GM23338 (cell line): ENCODE results near the gene MRPL48. TPM values are rescaled to one million over a fixed set of nuclear protein-coding genes. Genes with fewer than 3 reads are reported as not detected.

Source experiments
- ATAC-seq: fragments of 200-7000 bp; cut with Tn5 transposase; 3 replicates; pipeline ENCODE4 v1.9.1; 2020
- DNase-seq: peaks from one replicate; pipeline ENCODE4 v3.0.0-alpha.2; 2015; ENCODE audit warnings: low spot score
- H2AFZ ChIP-seq: fragments of 200-600 bp; sonication (generic); 2 replicates; pipeline ENCODE4 v1.8.0; 2016; ENCODE audit warnings: antibody characterized with exemption, mild to moderate bottlenecking, moderate library complexity
- H3F3A ChIP-seq: fragments of 200-600 bp; sonication (generic); replicated peaks from 2 replicates; pipeline ENCODE4 v1.8.0; 2017; ENCODE audit warnings: antibody characterized with exemption, mixed run types, low read depth
- H3K27ac ChIP-seq: fragments of 200-600 bp; sonication (generic); 2 replicates; pipeline ENCODE4 v1.6.1; 2016; ENCODE audit warnings: low read depth
- H3K27me3 ChIP-seq: fragments of 200-600 bp; sonication (generic); 2 replicates; pipeline ENCODE4 v1.8.0; 2016; ENCODE audit warnings: mild to moderate bottlenecking, mixed run types, moderate library complexity; ENCODE audit not compliant: insufficient read depth
- H3K36me3 ChIP-seq: fragments of 200-600 bp; sonication (generic); 2 replicates; pipeline ENCODE4 v1.8.0; 2016; ENCODE audit warnings: mild to moderate bottlenecking; ENCODE audit not compliant: insufficient read depth
- H3K4me1 ChIP-seq: fragments of 200-600 bp; sonication (generic); 2 replicates; pipeline ENCODE4 v1.8.0; 2016; ENCODE audit warnings: mild to moderate bottlenecking, moderate library complexity; ENCODE audit not compliant: insufficient read depth
- H3K4me2 ChIP-seq: fragments of 200-600 bp; sonication (generic); 2 replicates; pipeline ENCODE4 v1.7.1; 2017; ENCODE audit warnings: mixed run types
- H3K4me3 ChIP-seq: fragments of 200-600 bp; sonication (generic); 2 replicates; pipeline ENCODE4 v1.6.1; 2016; ENCODE audit warnings: mixed run types
- H3K79me2 ChIP-seq: fragments of 200-600 bp; sonication (generic); replicated peaks from 2 replicates; pipeline ENCODE4 v1.8.0; 2017; ENCODE audit warnings: mild to moderate bottlenecking; ENCODE audit not compliant: insufficient read depth
- H3K9me2 ChIP-seq: fragments of 200-600 bp; sonication (generic); 2 replicates; pipeline ENCODE4 v1.8.0; 2017; ENCODE audit not compliant: insufficient read depth
- H4K20me1 ChIP-seq: fragments of 200-600 bp; sonication (generic); replicated peaks from 2 replicates; pipeline ENCODE4 v1.8.0; 2017; ENCODE audit warnings: mild to moderate bottlenecking; ENCODE audit not compliant: insufficient read depth
- H3K27ac Mint-ChIP-seq: 2 replicates; pipeline ENCODE4 v1.8.0; 2020; ENCODE audit warnings: inconsistent platforms, mild to moderate bottlenecking, moderate library complexity, mixed read lengths
- H3K27me3 Mint-ChIP-seq: 3 replicates; pipeline ENCODE4 v1.8.0; 2022; ENCODE audit warnings: low read depth, mild to moderate bottlenecking, moderate library complexity, mixed read lengths, inconsistent platforms; ENCODE audit not compliant: insufficient read depth, poor library complexity
- H3K36me3 Mint-ChIP-seq: 3 replicates; pipeline ENCODE4 v1.8.0; 2021; ENCODE audit warnings: low read depth, mild to moderate bottlenecking, inconsistent platforms, moderate library complexity, mixed read lengths
- H3K4me1 Mint-ChIP-seq: 3 replicates; pipeline ENCODE4 v1.8.0; 2020; ENCODE audit warnings: mild to moderate bottlenecking, inconsistent platforms, mixed read lengths
- H3K4me3 Mint-ChIP-seq: 3 replicates; pipeline ENCODE4 v1.8.0; 2021; ENCODE audit warnings: moderate library complexity, mild to moderate bottlenecking, inconsistent platforms, mixed read lengths
- H3K9me3 Mint-ChIP-seq: 3 replicates; pipeline ENCODE4 v1.8.0; 2020; ENCODE audit warnings: moderate library complexity, mild to moderate bottlenecking, inconsistent platforms, mixed read lengths
- CREB1 ChIP-seq: fragments of 250-450 bp; sonication (Bioruptor Pico); IDR thresholded peaks from 2 replicates; pipeline ENCODE4 v1.5.0; 2020; ENCODE audit warnings: low read depth, mild to moderate bottlenecking, moderate library complexity
- EZH2 ChIP-seq: fragments of 200-600 bp; sonication (generic); IDR thresholded peaks from one replicate; pipeline ENCODE4 v1.8.0; 2017; ENCODE audit warnings: antibody characterized with exemption, mild to moderate bottlenecking, low read depth; ENCODE audit not compliant: unreplicated experiment
- EZH2phosphoT487 ChIP-seq: fragments of 200-600 bp; sonication (generic); IDR thresholded peaks from one replicate; pipeline ENCODE4 v1.8.1; 2018; ENCODE audit warnings: antibody characterized with exemption; ENCODE audit not compliant: unreplicated experiment
- JUNB ChIP-seq: IDR thresholded peaks from one replicate; pipeline ENCODE4 v1.6.1; 2016; ENCODE audit warnings: antibody characterized with exemption; ENCODE audit not compliant: unreplicated experiment
- NANOG ChIP-seq: IDR thresholded peaks from 2 replicates; pipeline ENCODE4 v1.6.1; 2016; ENCODE audit warnings: antibody characterized with exemption, borderline replicate concordance
- POLR2AphosphoS5 ChIP-seq: IDR thresholded peaks from 2 replicates; pipeline ENCODE4 v1.6.1; 2016; ENCODE audit warnings: antibody characterized with exemption, low read depth
- REST ChIP-seq: IDR thresholded peaks from one replicate; pipeline ENCODE4 v1.6.1; 2018; ENCODE audit warnings: antibody characterized with exemption; ENCODE audit not compliant: unreplicated experiment
- STAT1 ChIP-seq: IDR thresholded peaks from one replicate; pipeline ENCODE4 v1.6.1; 2016; ENCODE audit warnings: antibody characterized with exemption; ENCODE audit not compliant: unreplicated experiment
- ZNF114 ChIP-seq: fragments of 250-450 bp; sonication (Bioruptor Pico); IDR thresholded peaks from 2 replicates; pipeline ENCODE4 v1.5.0; 2020; ENCODE audit warnings: mild to moderate bottlenecking, moderate library complexity
- ZNF331 ChIP-seq: fragments of 250-450 bp; sonication (Bioruptor Pico); IDR thresholded peaks from 2 replicates; pipeline ENCODE4 v1.5.0; 2020; ENCODE audit warnings: low read depth, mild to moderate bottlenecking, moderate library complexity
- polyA plus RNA-seq: library from polyadenylated mRNA; unstranded; fragments of >200 nt; fragmentation: Nextera tagmentation; extraction: Ambion mirVana; gene quantifications from 2 replicates; pipeline ENCODE4 v1.2.1, GENCODE V29; 2016
- total RNA-seq: library from RNA; depleted of rRNA; stranded (reverse); fragments of >200 nt; shearing (Covaris generic); gene quantifications from 2 replicates; pipeline ENCODE4 v1.2.3, GENCODE V29; 2014
- TF ChIP-seq, protein P1 (sequence below): fragments of 250-450 bp; sonication (Bioruptor Pico); IDR thresholded peaks from 2 replicates; pipeline ENCODE4 v1.5.0; 2020; ENCODE audit warnings: mild to moderate bottlenecking, moderate library complexity
- TF ChIP-seq, protein P2 (sequence below): IDR thresholded peaks from 2 replicates; pipeline ENCODE4 v1.6.1; 2016; ENCODE audit warnings: antibody characterized with exemption
- TF ChIP-seq, protein P3 (sequence below), 2 experiments: fragments of 200-600 bp in 1 of 2; sonication (generic) in 1 of 2; conservative IDR thresholded peaks; 2 replicates each; pipeline versions ENCODE4 v1.5.1 to v1.6.1; 2016 to 2017; ENCODE audit warnings: antibody characterized with exemption in 2 of 2, low read depth in 2 of 2, mild to moderate bottlenecking in 2 of 2, moderate library complexity in 1 of 2

The MRPL48 gene
- total and polyA plus RNA-seq, 2 experiments from 2014 or later, result 24.1 to 103 TPM

- no peaks in the 10 kb centered on the region; the same call in 1 of the 2 replicates for H3K36me3 ChIP-seq
- TF ChIP-seq REST (no peak), ZNF331 (CRISPR knock-in tag) (no peak), CREB1 (no peak), NANOG (no peak), STAT1 (no peak), EZH2phosphoT487 (no peak), ZNF114 (CRISPR knock-in tag) (no peak), POLR2AphosphoS5 (no peak), JUNB (no peak), EZH2 (no peak)
- TF ChIP-seq, protein P1, sequence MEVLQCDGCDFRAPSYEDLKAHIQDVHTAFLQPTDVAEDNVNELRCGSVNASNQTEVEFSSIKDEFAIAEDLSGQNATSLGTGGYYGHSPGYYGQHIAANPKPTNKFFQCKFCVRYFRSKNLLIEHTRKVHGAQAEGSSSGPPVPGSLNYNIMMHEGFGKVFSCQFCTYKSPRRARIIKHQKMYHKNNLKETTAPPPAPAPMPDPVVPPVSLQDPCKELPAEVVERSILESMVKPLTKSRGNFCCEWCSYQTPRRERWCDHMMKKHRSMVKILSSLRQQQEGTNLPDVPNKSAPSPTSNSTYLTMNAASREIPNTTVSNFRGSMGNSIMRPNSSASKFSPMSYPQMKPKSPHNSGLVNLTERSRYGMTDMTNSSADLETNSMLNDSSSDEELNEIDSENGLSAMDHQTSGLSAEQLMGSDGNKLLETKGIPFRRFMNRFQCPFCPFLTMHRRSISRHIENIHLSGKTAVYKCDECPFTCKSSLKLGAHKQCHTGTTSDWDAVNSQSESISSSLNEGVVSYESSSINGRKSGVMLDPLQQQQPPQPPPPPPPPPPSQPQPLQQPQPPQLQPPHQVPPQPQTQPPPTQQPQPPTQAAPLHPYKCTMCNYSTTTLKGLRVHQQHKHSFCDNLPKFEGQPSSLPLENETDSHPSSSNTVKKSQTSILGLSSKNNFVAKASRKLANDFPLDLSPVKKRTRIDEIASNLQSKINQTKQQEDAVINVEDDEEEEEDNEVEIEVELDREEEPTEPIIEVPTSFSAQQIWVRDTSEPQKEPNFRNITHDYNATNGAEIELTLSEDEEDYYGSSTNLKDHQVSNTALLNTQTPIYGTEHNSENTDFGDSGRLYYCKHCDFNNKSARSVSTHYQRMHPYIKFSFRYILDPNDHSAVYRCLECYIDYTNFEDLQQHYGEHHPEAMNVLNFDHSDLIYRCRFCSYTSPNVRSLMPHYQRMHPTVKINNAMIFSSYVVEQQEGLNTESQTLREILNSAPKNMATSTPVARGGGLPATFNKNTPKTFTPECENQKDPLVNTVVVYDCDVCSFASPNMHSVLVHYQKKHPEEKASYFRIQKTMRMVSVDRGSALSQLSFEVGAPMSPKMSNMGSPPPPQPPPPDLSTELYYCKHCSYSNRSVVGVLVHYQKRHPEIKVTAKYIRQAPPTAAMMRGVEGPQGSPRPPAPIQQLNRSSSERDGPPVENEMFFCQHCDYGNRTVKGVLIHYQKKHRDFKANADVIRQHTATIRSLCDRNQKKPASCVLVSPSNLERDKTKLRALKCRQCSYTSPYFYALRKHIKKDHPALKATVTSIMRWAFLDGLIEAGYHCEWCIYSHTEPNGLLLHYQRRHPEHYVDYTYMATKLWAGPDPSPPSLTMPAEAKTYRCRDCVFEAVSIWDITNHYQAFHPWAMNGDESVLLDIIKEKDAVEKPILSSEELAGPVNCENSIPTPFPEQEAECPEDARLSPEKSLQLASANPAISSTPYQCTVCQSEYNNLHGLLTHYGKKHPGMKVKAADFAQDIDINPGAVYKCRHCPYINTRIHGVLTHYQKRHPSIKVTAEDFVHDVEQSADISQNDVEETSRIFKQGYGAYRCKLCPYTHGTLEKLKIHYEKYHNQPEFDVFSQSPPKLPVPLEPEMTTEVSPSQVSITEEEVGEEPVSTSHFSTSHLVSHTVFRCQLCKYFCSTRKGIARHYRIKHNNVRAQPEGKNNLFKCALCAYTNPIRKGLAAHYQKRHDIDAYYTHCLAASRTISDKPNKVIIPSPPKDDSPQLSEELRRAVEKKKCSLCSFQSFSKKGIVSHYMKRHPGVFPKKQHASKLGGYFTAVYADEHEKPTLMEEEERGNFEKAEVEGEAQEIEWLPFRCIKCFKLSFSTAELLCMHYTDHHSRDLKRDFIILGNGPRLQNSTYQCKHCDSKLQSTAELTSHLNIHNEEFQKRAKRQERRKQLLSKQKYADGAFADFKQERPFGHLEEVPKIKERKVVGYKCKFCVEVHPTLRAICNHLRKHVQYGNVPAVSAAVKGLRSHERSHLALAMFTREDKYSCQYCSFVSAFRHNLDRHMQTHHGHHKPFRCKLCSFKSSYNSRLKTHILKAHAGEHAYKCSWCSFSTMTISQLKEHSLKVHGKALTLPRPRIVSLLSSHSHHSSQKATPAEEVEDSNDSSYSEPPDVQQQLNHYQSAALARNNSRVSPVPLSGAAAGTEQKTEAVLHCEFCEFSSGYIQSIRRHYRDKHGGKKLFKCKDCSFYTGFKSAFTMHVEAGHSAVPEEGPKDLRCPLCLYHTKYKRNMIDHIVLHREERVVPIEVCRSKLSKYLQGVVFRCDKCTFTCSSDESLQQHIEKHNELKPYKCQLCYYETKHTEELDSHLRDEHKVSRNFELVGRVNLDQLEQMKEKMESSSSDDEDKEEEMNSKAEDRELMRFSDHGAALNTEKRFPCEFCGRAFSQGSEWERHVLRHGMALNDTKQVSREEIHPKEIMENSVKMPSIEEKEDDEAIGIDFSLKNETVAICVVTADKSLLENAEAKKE (CRISPR knock-in tag), result no peak
- TF ChIP-seq, protein P2, sequence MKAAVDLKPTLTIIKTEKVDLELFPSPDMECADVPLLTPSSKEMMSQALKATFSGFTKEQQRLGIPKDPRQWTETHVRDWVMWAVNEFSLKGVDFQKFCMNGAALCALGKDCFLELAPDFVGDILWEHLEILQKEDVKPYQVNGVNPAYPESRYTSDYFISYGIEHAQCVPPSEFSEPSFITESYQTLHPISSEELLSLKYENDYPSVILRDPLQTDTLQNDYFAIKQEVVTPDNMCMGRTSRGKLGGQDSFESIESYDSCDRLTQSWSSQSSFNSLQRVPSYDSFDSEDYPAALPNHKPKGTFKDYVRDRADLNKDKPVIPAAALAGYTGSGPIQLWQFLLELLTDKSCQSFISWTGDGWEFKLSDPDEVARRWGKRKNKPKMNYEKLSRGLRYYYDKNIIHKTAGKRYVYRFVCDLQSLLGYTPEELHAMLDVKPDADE, result no peak
- TF ChIP-seq, protein P3, sequence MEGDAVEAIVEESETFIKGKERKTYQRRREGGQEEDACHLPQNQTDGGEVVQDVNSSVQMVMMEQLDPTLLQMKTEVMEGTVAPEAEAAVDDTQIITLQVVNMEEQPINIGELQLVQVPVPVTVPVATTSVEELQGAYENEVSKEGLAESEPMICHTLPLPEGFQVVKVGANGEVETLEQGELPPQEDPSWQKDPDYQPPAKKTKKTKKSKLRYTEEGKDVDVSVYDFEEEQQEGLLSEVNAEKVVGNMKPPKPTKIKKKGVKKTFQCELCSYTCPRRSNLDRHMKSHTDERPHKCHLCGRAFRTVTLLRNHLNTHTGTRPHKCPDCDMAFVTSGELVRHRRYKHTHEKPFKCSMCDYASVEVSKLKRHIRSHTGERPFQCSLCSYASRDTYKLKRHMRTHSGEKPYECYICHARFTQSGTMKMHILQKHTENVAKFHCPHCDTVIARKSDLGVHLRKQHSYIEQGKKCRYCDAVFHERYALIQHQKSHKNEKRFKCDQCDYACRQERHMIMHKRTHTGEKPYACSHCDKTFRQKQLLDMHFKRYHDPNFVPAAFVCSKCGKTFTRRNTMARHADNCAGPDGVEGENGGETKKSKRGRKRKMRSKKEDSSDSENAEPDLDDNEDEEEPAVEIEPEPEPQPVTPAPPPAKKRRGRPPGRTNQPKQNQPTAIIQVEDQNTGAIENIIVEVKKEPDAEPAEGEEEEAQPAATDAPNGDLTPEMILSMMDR (conservative IDR thresholded peaks at IDR 0.05; ENCODE audit: low read depth in 2 of 2), result no peak
- Mint-ChIP-seq H3K9me3 (no peaks in the 10 kb centered on the region), H3K4me3 (no peak overlapping the region), H3K4me1 (peaks cover 4% of the 10 kb centered on the region), H3K27me3 (no peaks in the 10 kb centered on the region), H3K27ac (no peak overlapping the region), H3K36me3 (peaks cover 12% of the 10 kb centered on the region)
- H3K4me2 ChIP-seq, result no peak overlapping the region
- H2AFZ ChIP-seq, result no peak overlapping the region
- H3K4me1 ChIP-seq, result peaks cover 13% of the 10 kb centered on the region
- no peaks in the 10 kb centered on the region for H3K27me3 ChIP-seq
- no peaks in the 10 kb centered on the region for H3K79me2 ChIP-seq
- H3F3A ChIP-seq, result 0 out of 2 replicates have a peak, but pooled peaks cover 6% of the 10 kb centered on the region
- ATAC-seq (no peak; the same call in 2 of the 3 replicates), DNase-seq (no peak)
- no peaks in the 10 kb centered on the region for H3K9me2 ChIP-seq
- H3K4me3 ChIP-seq, result no peak overlapping the region
- peak overlapping the region; percentile 47 for H3K27ac ChIP-seq
- H4K20me1 ChIP-seq, result peaks cover 6% of the 10 kb centered on the region
Observed at GRCh38 chr11:73866586-73866996, 78.9 kb downstream of the MRPL48 start.
